Peyer's patch (tissue), 4 donors: ENCODE data around the gene SENP5.
"Not testable (repeated sequence)": the region's sequence is repeated elsewhere in the genome, so short reads cannot be mapped to it uniquely, and the experiment has no call there.

Experiments used
- POLR2A ChIP-seq, 2 donors: fragments of 450-650 bp; IDR thresholded peaks; one replicate each; pipeline ENCODE4 v1.5.1; 2017; ENCODE audit warnings: antibody characterized with exemption in 2 of 2, mild to moderate bottlenecking in 2 of 2, moderate library complexity in 2 of 2
- TF ChIP-seq, protein P1 (sequence below), 6 experiments: fragments of 450-650 bp in 4 of 6; fragments of 200-600 bp in 2 of 6; sonication (generic) in 1 of 6; IDR thresholded peaks; one replicate each; pipeline ENCODE4 v1.5.1; 2017 to 2019; ENCODE audit warnings: antibody characterized with exemption in 6 of 6, mild to moderate bottlenecking in 3 of 6, moderate library complexity in 1 of 6

DNA sequence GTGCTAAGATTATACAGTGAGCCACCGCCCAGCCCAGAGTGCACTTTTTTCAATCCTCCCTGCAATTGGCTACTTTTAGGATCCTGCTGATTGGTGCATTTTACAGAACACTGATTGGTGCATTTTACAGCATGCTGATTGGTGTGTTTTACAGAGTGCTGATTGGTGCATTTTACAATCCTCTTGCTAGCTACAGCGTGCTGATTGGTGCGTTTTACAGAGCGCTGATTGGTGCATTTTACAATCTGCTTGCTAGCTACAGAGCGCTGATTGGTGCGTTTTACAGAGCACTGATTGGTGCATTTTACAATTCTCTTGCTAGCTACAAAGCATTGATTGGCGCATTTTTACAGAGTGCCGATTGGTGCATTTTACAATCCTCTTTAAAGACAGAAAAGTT is 4.7 kb upstream of the SENP5 start:
- TF ChIP-seq, protein P1, sequence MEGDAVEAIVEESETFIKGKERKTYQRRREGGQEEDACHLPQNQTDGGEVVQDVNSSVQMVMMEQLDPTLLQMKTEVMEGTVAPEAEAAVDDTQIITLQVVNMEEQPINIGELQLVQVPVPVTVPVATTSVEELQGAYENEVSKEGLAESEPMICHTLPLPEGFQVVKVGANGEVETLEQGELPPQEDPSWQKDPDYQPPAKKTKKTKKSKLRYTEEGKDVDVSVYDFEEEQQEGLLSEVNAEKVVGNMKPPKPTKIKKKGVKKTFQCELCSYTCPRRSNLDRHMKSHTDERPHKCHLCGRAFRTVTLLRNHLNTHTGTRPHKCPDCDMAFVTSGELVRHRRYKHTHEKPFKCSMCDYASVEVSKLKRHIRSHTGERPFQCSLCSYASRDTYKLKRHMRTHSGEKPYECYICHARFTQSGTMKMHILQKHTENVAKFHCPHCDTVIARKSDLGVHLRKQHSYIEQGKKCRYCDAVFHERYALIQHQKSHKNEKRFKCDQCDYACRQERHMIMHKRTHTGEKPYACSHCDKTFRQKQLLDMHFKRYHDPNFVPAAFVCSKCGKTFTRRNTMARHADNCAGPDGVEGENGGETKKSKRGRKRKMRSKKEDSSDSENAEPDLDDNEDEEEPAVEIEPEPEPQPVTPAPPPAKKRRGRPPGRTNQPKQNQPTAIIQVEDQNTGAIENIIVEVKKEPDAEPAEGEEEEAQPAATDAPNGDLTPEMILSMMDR (IDR thresholded peaks at IDR 0.05), result not testable (repeated sequence)
- TF ChIP-seq POLR2A (IDR thresholded peaks at IDR 0.05), result not testable (repeated sequence)
